ENCODE measurements around the gene PDZK1IP1.
A peak's percentile ranks its signal among the peaks of the same experiment; 100 is the strongest.
"Not testable (repeated sequence)": the region's sequence is repeated elsewhere in the genome, so short reads cannot be mapped to it uniquely, and the experiment has no call there.

PDZK1IP1 gene

DNA sequence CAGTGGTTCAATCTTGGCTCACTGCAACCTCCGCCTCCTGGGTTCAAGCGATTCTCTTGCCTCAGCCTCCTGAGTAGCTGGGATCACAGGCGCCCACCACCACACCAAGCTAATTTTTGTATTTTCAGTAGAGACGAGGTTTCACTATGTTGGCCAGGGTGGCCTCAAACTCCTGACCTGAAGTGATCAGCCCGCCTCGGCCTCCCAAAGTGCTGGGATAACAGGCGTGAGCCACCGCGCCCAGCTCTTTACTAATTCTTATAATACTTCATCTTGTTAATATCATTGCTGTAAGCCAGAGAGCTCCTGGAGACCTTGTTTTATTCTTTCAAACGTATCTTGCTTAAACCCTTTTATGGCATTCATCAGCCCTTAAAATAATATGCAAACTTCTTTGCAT is 3.7 kb upstream of the PDZK1IP1 start:
- not testable (repeated sequence) for DNase-seq

GRCh38 chr1:47192458-47193384 is 2.9 kb upstream of the PDZK1IP1 start:
- DNase-seq: peak; percentile 47 to 56

DNA sequence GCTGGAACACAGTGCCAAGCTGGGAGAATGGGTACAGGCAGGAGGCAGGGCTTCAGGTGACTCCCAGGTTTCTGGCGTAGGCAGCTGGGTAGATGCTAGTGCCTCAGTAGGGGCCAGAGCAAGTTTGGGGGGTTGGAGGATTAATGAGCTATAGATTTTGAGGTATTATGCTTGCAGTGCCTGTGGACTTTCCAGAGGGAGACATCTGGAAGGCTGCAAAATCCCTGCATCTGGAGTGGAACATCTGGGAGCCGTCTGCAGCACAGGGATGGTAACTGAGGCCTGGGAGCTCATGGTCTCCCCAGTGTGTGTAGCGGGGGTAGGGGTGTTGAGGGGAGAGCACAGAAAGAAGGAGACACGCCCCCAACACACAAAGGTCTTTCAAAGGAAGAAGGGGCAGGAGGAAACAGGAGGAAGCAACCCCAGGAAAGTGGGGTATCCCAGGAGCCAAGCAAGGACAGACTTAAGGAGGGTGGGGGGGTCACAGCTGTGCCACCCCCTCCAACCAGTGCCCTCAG is 2.2 kb upstream of the PDZK1IP1 start:
- no peak for DNase-seq

DNA sequence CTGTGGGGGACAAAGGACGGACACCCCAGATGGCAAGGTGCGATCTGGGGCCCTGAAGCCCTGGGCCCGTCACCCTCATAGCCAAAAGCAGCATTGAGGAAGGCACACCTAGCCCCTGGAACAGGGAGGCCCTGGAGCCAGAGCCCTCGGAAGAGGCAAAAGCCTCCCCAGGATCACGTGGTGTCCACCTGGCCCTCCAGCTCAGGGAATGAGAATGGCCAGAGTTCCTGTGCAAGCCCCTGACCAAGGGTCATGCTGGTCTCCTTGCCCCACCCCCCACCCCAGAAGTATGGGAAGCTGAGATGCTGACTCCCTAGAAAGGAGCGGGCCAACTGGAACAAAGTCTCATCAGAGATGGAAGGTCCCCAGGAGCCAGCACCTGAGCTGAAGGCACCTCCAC is 1.0 kb upstream of the PDZK1IP1 start:
- no peak for DNase-seq

- no peak for DNase-seq
Observed at GRCh38 chr1:47190509-47190855, 646 bp upstream of the PDZK1IP1 start.

DNA sequence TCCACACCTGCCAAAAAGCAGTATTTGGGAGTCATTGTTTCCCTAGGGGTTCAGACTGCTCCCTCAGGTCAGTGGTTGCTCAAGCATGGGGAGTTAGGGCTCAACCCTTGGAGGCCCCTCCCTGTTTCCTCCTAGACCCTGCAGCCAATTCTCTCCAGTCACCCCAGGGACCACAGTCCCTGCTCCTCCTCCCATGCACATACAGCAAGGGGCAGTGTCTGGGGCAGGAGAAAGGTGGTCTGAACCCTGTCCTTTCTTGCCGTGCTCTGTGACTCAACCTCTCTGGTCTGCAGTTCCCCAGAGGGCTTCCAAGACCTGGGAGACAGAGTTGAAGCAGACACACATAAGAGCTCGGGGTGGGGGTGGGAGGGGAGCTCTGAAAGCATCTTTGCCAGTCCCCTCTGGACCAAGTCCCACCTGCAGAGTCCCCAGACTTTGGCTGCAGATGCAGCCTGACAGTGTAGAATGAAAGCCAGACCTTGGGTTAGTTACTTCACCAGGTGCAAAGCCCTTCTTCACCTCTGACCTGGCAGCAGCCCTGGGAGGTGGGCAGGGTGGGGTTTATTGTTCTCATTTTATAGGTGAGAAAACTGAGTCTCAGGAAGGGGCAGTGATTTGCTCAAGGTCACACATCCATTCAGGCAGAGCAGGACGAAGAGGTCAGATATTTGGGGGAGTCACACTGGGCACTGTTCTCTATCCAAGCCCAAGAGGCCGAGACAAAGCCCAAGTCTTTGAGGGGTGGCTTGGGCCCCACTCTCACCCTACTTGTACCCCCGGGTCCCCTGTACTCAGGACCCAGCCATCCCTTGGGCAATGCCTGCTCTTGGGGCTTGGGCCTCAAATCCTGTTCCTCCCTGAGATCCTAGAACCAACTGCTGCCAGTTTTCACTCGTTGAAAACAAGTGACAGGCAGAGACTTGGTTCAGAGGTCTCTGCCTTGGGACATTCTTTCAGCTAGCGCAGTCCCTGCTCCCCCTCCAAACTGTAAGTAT is 748 bp downstream of the PDZK1IP1 start:
- DNase-seq: no peak

GRCh38 chr1:47187926-47188250 is 1.9 kb downstream of the PDZK1IP1 start:
- DNase-seq: no peak

- no peak for DNase-seq
Observed at GRCh38 chr1:47187231-47187925, 2.5 kb downstream of the PDZK1IP1 start.

- no peak for DNase-seq
Observed at GRCh38 chr1:47186267-47187185, 3.3 kb downstream of the PDZK1IP1 start.

DNA sequence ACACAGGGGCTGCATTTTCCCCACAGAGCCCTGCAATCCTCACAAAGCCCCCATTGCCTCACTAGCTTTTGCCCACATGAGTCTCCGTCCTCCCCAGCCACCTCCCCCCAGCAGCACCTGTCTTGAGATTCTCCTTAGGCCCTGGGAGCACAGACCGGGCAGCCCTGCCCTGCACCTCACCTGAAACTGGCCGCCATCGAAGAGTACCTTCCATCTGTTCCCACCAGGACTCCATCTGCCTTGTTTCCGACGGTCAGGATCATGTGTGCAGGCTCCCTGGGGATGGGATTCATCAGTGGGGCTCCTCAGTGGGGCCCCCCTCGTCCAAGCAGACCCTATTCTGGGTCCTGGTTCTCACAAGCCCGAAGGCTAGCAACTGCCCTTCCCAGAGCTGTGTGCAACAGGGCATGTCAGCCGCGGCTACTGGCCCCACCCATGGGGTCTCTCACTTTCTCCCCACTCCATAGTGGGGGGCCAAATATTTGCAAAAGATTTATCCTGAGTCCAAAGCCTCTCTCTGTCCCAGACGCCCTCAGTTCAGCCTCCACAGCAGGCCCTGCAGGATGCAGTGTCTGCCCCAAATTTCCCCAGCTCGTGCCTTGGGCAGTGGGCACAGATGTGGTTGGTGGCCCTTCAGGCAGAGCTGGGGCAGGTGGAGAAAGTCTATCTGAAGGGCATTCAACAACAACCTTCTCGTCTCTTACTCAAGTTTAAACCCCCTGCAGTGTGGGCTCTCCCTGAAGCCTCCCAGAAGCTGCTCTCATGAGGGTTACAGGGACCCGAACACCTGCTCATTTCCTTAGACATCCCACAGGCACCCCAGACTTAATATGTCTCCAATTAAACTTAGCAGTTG is 4.8 kb downstream of the PDZK1IP1 start:
- no peak for DNase-seq

- DNase-seq: no peak
Observed at GRCh38 chr1:47184090-47184821, 5.6 kb downstream of the PDZK1IP1 start.

DNA sequence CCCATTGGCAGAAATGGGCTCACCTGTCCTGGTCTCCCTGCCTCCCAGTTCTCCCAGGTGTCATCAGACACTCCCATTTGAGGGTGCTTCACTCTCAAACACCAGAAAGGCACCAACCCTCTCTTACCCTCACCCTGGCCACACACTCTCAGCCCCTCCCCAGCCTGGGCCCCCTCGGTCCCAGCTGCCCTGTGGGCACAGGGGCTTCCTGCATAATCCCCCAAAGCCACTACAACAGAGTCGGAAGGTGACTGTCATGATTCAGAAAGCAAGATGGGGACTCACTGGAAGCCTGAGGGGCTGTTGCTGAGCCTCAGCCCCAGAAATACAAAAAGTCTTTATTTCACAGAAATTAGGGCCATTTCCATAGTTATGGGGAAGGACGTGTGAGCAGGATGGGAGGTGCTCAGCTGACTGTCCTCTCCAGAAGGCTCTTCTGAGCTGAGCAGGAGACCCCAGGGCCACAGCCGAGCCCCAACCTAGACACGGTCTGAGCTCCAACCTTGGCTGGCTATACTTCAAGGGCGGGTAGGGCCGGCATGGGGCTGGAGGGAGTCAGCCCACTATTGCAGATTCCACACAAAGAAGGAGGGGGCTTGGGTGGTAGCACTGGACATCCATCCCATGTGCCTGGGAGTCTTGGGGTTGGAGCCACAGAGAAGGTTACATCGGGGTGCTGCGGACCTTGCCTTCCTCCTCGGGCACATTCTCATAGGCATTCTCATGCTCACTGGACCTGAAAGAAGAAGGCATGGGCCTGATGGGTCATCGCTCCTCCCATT is 6.3 kb downstream of the PDZK1IP1 start:
- no peak for DNase-seq

GRCh38 chr1:47182676-47183235 is 7.1 kb downstream of the PDZK1IP1 start:
- DNase-seq: no peak

- DNase-seq: no peak
Observed at GRCh38 chr1:47181955-47182675, 7.7 kb downstream of the PDZK1IP1 start.

DNA sequence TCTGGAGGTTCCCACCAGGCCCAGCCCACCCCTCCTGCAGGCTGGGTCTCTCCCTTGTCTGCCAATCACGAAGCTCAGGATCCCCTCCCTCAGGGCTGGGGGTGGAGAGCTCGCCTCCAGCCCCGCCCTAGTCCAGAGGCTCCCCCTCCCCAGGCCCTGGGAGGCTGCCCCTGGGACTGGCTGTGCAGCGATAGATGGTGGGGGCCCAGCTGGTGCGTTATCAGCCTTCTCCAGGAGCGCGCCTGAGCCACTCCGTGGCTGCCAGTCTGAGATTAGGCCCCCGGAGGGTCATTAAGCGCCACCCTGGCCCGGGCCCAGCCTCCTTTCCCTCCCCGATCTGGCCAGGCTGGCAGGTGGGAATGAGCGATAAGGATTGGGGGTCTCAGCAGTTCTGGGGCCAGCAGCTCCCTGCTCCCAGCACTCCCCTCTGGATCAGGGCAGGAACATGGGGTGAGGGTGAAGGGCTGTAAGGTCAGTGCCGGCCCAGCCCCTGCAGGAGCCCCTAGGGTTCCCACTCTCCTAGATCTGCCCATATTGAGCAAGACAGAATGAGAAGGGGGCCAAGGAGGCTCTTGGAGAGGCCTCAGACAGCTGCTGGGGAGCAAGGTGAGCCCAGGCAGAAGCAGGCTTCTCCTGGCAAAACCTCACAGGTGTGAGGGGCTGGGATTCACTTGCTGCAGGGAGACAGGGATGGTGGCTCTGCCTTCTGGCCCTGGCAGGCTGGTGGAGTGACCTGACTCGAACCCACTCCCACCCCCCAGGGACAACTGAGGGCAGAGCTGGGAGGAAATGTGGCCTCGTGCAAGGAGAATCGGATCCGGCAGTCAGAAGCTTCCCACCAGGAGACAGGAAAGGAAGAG is 8.5 kb downstream of the PDZK1IP1 start:
- DNase-seq: no peak

GRCh38 chr1:47180603-47181094 is 9.2 kb downstream of the PDZK1IP1 start:
- no peak for DNase-seq

DNA sequence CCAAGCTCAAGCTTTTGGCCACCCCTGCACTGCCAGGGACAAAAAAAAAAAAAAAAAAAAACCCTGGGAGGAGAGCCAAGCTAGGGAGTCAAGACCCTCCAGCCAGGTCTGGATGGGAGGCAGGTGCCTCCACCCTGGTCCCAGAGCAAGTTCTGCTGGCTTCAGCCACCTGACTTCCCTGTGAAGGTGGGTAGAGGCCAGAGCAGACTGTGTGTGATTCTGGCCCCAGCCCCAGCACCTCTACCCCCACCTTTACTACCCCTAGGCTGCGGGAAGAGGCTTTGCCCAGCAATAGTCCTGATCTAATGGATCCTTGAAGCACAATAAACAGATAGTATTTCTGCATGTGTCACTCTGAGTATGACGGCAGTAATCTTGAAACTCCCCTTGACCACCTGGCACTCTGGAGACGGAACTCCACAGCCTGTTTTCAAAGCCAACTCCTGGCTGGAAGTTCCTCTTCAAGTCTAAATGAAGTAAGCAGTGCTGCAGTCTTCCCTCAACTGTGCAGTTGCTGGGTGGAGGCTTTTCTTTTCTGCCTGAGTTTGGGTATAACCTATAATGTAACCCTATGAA is 9.8 kb downstream of the PDZK1IP1 start:
- DNase-seq: no peak
